Measurements from ENCODE around the gene PIK3CD.
"Not testable (repeated sequence)": the region's sequence is repeated elsewhere in the genome, so short reads cannot be mapped to it uniquely, and the experiment has no call there.

Gene PIK3CD

DNA sequence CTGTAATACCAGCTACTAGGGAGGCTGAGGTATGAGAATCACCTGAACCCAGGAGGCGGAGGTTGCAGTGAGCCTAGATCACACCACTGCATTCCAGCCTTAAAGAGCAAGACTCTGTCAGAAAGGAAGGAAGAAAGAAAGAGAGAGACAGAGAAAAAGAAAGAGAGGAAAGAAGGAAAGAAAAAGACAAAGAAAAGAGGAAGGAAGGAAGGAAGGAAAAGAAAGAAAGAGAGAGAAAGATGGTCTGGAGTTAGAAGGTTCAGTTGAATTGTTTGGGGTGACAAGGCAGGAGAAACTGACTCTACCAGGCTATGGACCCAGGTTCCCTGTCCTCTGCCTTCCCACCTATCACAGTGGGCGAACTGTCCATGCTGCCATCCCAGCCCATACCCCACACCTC lies 27.4 kb upstream of the PIK3CD start:
- no peak for DNase-seq

DNA sequence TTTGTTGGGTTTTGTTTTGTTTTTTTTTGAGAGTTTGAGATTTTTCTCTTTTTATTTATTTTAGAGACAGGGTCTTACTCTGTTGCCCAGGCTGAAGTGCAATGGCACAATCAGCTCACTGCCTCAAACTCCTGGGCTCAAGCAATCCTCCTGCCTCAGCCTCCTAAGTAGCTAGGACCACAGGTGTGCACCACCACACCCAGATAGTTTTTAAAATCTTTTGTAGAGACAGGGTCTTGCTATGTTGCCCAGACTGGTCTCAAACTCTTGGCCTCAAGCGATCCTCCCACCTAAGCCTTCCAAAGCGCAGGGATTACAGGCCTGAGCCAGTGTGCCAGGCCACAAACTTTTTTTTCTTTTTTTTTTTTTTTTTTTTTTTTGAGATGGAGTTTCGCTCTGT lies 26.5 kb upstream of the PIK3CD start:
- DNase-seq = not testable (repeated sequence)

DNA sequence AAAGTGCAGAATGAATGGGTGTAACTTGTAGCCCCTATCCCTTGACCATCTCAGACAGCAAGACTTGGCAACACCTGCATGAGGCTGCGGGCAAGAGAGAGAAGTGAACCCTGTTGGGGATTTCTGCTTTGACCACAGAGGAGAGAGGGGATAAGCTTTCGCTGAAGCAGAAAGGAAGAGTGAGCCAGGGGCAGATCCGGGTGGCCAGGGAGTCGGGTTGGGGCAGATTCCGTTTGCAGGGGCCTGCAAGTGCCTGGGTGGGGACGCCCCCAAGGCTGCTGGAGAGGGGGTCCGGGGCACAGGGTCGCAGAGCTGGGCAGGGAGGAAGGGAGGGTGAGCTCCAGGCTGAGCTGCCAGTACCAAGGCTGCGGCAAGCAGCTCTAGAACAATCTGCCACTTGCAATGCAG lies 25.3 kb upstream of the PIK3CD start:
- DNase-seq = no peak

- DNase-seq = no peak
Measured at GRCh38 chr1:9628541-9629444, 22.7 kb upstream of the PIK3CD start.

DNA sequence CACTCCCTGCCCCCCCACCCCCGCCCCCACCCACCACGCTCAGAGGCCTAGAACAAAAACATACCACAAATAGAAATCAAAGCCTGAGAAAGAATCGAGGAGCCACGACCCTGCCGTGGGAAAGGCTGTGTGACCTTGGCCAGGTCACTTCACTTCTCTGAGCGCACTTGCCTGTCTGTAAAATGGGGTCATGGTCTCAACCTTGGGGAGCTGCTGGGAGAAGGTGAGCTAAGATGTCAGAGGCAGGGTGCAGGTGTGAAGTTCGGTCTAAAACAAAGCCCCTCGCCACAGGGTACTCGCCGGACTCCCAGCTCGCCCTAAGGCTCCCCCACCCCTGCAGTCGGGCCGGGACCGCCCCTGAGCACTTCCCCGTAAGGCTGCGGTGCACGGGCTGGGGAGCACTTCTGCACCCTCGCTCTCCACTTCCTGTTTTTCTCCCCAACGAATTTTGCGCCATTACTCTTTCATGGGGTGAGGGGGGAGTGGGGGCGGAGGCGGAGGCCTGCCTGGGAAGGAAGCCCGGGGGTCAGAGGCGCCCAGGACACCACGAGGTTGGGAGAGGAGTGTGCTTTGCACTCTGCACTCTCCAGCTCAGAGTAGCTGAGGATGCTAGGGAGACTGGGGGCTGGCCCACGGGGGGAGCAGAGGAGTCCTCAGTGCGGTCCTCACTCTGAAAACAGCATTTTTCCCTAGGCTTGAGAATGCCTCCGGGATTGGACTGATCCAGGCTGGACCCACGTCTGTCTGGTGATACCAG lies 21.9 kb upstream of the PIK3CD start:
- peak in 1 of 2 donors; percentile 27 for DNase-seq

- DNase-seq = no peak
Measured at GRCh38 chr1:9630331-9631111, 21.0 kb upstream of the PIK3CD start.

GRCh38 chr1:9631613-9632012 lies 19.9 kb upstream of the PIK3CD start:
- DNase-seq = no peak

- DNase-seq = no peak
Measured at GRCh38 chr1:9633493-9633892, 18.0 kb upstream of the PIK3CD start.

DNA sequence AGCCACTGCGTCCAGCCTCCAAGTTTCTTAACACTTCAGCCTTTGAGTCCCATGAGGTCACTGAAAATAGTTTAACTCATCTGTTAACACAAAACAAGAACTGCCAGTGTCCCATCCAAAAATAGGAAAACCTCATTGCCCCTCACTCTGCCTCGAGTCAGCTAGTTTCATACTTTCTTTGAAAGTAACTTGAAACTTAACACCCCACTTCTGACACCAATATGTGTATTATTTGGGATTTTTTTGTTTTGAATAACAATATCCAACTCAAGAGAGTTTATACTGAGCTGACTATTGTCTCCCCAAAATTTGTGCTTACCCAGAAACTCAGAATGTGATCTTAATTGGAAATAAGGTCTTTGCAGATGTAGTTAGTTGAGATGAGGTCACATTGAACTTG lies 16.9 kb upstream of the PIK3CD start:
- DNase-seq = no peak

DNA sequence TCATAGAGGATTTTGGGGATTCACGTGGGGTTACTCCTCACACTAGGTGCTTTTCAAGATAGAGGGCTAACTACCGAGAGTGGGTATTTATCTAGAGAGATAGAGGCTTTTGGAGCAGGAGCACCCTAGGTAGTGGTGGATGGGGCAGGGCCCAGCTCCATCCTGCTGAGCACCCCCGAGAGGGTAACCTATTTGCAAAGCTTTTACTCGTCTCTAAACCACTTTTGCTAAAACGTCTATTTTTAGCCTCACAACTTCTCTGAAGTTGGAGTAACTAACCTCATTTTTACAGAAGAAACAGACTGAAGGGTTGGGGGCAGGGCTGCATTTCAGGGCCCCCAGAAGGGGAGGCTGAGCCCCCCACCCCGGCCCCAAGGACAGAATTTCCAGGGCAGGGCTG lies 12.3 kb upstream of the PIK3CD start:
- no peak for DNase-seq

DNA sequence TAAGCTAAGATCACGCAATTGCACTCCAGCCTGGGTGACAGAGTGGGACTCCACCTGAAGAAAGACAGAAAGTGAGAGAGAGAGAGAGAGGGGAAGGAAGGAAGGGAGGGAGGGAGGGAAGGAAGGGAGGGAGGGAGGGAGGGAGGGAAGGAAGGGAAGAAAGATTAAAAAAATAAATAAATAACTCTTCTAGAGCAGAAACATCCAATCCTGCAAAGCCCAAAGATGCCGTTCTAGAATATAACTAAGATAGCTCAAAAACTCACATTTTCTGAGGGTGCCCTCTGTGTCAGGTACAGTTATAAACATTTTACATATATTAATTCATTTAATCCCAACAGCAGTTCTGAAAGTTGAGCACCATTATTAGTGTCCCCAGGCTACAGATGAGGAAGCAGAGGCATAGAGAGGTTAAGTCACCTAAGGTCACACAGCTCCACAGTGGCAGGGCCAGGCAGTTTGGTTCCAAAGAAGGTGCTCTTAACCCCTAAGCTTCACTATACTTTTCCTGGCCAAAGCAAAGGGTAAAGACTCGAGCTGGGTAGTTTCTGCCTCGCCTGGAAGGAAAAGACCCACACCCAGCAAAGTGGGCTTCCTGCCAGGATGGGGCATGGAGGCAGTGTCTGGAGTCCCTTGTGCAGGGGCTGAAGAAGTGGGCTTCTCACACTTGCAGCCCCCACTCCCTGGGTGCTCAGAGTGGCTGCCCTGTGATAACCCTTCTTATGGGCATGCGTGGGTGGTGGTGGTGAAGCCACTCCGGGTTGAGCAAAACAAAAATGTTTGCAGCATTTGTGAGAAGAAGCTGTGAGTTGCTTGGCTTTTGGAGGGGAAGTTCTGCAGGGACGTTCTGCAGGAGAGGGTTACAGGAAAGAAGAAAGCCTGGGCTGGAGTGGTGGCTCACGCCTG lies 7.9 kb upstream of the PIK3CD start:
- no peak for DNase-seq

- no peak for DNase-seq
Measured at GRCh38 chr1:9646037-9646436, 5.5 kb upstream of the PIK3CD start.

- no peak for DNase-seq
Measured at GRCh38 chr1:9648171-9648570, 3.4 kb upstream of the PIK3CD start.

DNA sequence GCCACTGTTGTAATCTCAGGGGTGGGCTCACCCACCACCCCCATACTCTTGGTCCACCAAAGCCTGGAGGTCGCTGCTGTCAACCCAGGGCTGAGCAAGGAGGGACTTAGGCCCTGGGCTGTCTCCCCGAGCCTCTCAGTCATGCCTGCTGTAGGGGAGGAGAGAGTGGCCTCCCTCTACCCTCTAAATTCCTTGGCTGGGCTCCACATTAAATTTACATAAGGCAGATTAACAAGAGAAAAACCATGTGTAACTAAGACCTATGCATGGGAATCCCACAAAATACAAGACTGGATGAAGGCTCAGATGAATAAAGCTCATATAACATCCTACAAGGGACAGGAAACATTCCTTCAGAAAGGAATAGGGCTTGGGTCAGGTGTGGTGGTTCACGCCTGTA lies 1.8 kb upstream of the PIK3CD start:
- no peak for DNase-seq

DNA sequence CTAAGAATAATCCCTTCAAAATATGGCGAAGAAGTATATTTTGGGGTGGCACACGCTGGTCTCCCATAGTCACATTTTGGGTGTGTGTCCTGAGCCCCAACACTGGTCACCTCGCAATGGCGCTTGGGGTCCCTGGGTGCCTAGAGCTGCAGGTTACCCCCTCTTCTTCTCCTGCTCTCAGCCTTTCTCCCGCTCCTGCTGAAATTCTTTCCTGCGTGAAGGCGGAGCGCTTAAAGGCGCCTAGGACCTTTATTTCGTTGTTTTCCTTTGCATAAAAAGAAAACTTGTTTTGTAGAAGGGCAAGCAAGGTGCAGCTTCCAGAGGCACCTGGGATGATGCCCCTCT lies 339 bp upstream of the PIK3CD start:
- no peak for DNase-seq

GRCh38 chr1:9652379-9653209 lies 1.1 kb downstream of the PIK3CD start:
- DNase-seq = no peak

DNA sequence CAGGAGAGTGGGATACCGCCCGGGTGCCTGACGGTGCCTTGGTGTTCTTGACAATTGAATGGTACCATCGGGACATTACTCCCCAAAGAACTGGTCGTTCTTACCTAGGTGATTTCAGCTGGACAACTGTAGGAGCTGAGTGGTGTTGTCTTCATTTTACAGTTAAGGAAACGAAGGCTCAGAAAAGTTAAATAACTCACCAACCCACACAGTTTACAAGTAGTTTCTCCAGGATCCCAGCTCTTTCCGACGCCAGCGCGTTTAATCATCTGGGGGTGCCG lies 1.6 kb downstream of the PIK3CD start:
- DNase-seq = no peak

- DNase-seq = no peak
Measured at GRCh38 chr1:9653491-9654050, 2.0 kb downstream of the PIK3CD start.

- DNase-seq = no peak
Measured at GRCh38 chr1:9654051-9654833, 2.7 kb downstream of the PIK3CD start.
